WTC11 (cell line): Measurements from ENCODE around the gene MYBL2. TPM values are rescaled to one million over a fixed set of nuclear protein-coding genes. Genes with fewer than 3 reads are reported as not detected.

Experiments used
- ATAC-seq: fragments of 200-7000 bp; cut with Tn5 transposase; 2 replicates; pipeline ENCODE4 v1.10.0; 2021; ENCODE audit warnings: mild to moderate bottlenecking, moderate library complexity
- CTCF ChIA-PET: fragments of 300-600 bp; sonication (Branson Sonifier 250); formaldehyde crosslinking; loops from one replicate; lab custom pipeline; 2021; ENCODE audit warnings: antibody characterized with exemption; lab: Charles Lee
- POLR2A ChIA-PET: fragments of 350-600 bp; sonication (Branson Sonifier 250); formaldehyde crosslinking; loops from one replicate; lab custom pipeline; 2021; ENCODE audit warnings: antibody characterized with exemption; lab: Charles Lee
- DNase-seq: peaks from one replicate; pipeline ENCODE4 v3.0.0; 2021; ENCODE audit warnings: low spot score
- H3K27ac Mint-ChIP-seq: 2 replicates; pipeline ENCODE4 v1.8.0; 2021; ENCODE audit warnings: mixed read lengths
- H3K27me3 Mint-ChIP-seq: 2 replicates; pipeline ENCODE4 v1.8.0; 2021; ENCODE audit warnings: low read depth, mild to moderate bottlenecking, moderate library complexity, mixed read lengths
- H3K36me3 Mint-ChIP-seq: 2 replicates; pipeline ENCODE4 v1.8.0; 2021; ENCODE audit warnings: mixed read lengths
- H3K4me1 Mint-ChIP-seq: 2 replicates; pipeline ENCODE4 v1.8.0; 2022; ENCODE audit warnings: mixed read lengths
- H3K4me3 Mint-ChIP-seq: 2 replicates; pipeline ENCODE4 v1.8.0; 2021; ENCODE audit warnings: mild to moderate bottlenecking, moderate library complexity, mixed read lengths
- H3K9me3 Mint-ChIP-seq: 2 replicates; pipeline ENCODE4 v1.8.0; 2021; ENCODE audit warnings: mixed read lengths
- ATF1 ChIP-seq: sonication (generic); formaldehyde crosslinking; IDR thresholded peaks from 2 replicates; pipeline ENCODE4 v1.8.1; 2023; ENCODE audit warnings: mild to moderate bottlenecking, moderate library complexity, missing genetic modification reagents
- ATF3 ChIP-seq: sonication (generic); formaldehyde crosslinking; conservative IDR thresholded peaks from 2 replicates; pipeline ENCODE4 v1.8.1; 2022; ENCODE audit warnings: mild to moderate bottlenecking, missing genetic modification reagents
- ATF6 ChIP-seq: sonication (generic); formaldehyde crosslinking; IDR thresholded peaks from 2 replicates; pipeline ENCODE4 v1.8.1; 2023; ENCODE audit warnings: mild to moderate bottlenecking, missing genetic modification reagents
- CREB1 ChIP-seq: sonication (generic); formaldehyde crosslinking; IDR thresholded peaks from 2 replicates; pipeline ENCODE4 v1.8.0; 2023; ENCODE audit warnings: mild to moderate bottlenecking, missing genetic modification reagents
- CREM ChIP-seq: sonication (generic); formaldehyde crosslinking; IDR thresholded peaks from 2 replicates; pipeline ENCODE4 v1.8.1; 2022; ENCODE audit warnings: mild to moderate bottlenecking, missing genetic modification reagents, moderate library complexity
- EMX1 ChIP-seq: fragments of 250-450 bp; sonication (Bioruptor Pico); IDR thresholded peaks from 2 replicates; pipeline ENCODE4 v1.8.0; 2021; ENCODE audit warnings: mild to moderate bottlenecking
- ETV6 ChIP-seq: sonication (generic); formaldehyde crosslinking; IDR thresholded peaks from 2 replicates; pipeline ENCODE4 v1.8.1; 2022; ENCODE audit warnings: mild to moderate bottlenecking, missing genetic modification reagents
- GABPB1 ChIP-seq: sonication (generic); formaldehyde crosslinking; IDR thresholded peaks from 2 replicates; pipeline ENCODE4 v1.8.1; 2023; ENCODE audit warnings: mild to moderate bottlenecking, missing genetic modification reagents
- GTF2I ChIP-seq: fragments of 250-450 bp; sonication (Bioruptor Pico); conservative IDR thresholded peaks from 2 replicates; pipeline ENCODE4 v1.4.0; 2021; ENCODE audit warnings: mild to moderate bottlenecking
- IRF1 ChIP-seq: sonication (generic); formaldehyde crosslinking; IDR thresholded peaks from 2 replicates; pipeline ENCODE4 v1.8.0; 2023; ENCODE audit warnings: missing genetic modification reagents
- IRF2 ChIP-seq: sonication (generic); formaldehyde crosslinking; IDR thresholded peaks from 2 replicates; pipeline ENCODE4 v1.8.0; 2022; ENCODE audit warnings: low read depth, missing genetic modification reagents, borderline replicate concordance
- MXD4 ChIP-seq: fragments of 250-450 bp; sonication (Bioruptor Pico); IDR thresholded peaks from 2 replicates; pipeline ENCODE4 v1.8.0; 2021; ENCODE audit warnings: mild to moderate bottlenecking, moderate library complexity, borderline replicate concordance
- NFATC4 ChIP-seq: fragments of 250-450 bp; sonication (Bioruptor Pico); IDR thresholded peaks from 2 replicates; pipeline ENCODE4 v1.9.0; 2021; ENCODE audit warnings: mild to moderate bottlenecking
- NFE2L1 ChIP-seq: sonication (generic); formaldehyde crosslinking; IDR thresholded peaks from 2 replicates; pipeline ENCODE4 v1.8.1; 2023; ENCODE audit warnings: missing genetic modification reagents
- NR2C2 ChIP-seq: sonication (generic); formaldehyde crosslinking; IDR thresholded peaks from 2 replicates; pipeline ENCODE4 v1.8.0; 2022; ENCODE audit warnings: mild to moderate bottlenecking, missing genetic modification reagents
- OVOL2 ChIP-seq: fragments of 250-450 bp; sonication (Bioruptor Pico); IDR thresholded peaks from 2 replicates; pipeline ENCODE4 v1.9.0; 2021; ENCODE audit warnings: mild to moderate bottlenecking, borderline replicate concordance
- PREB ChIP-seq: sonication (generic); formaldehyde crosslinking; IDR thresholded peaks from 2 replicates; pipeline ENCODE4 v1.8.1; 2022; ENCODE audit warnings: mild to moderate bottlenecking, missing genetic modification reagents, moderate library complexity, borderline replicate concordance
- RELA ChIP-seq: sonication (generic); formaldehyde crosslinking; IDR thresholded peaks from 2 replicates; pipeline ENCODE4 v1.8.1; 2022; ENCODE audit warnings: missing genetic modification reagents, mild to moderate bottlenecking, borderline replicate concordance
- RORB ChIP-seq: fragments of 250-450 bp; sonication (Bioruptor Pico); IDR thresholded peaks from 2 replicates; pipeline ENCODE4 v1.9.0; 2021; ENCODE audit warnings: mild to moderate bottlenecking
- TP53 ChIP-seq: sonication (generic); formaldehyde crosslinking; IDR thresholded peaks from 2 replicates; pipeline ENCODE4 v1.8.1; 2023; ENCODE audit warnings: mild to moderate bottlenecking, missing genetic modification reagents
- ZBTB43 ChIP-seq: sonication (generic); formaldehyde crosslinking; IDR thresholded peaks from 2 replicates; pipeline ENCODE4 v1.8.1; 2023; ENCODE audit warnings: mild to moderate bottlenecking, missing genetic modification reagents
- ZNF232 ChIP-seq: sonication (generic); formaldehyde crosslinking; IDR thresholded peaks from 2 replicates; pipeline ENCODE4 v1.8.0; 2022; ENCODE audit warnings: mild to moderate bottlenecking, missing genetic modification reagents
- ZNF416 ChIP-seq: fragments of 250-450 bp; sonication (Bioruptor Pico); IDR thresholded peaks from 2 replicates; pipeline ENCODE4 v1.9.0; 2021; ENCODE audit warnings: mild to moderate bottlenecking, inconsistent platforms
- ZNF425 ChIP-seq: fragments of 250-450 bp; sonication (Bioruptor Pico); conservative IDR thresholded peaks from 2 replicates; pipeline ENCODE4 v1.9.0; 2021; ENCODE audit warnings: mild to moderate bottlenecking
- ZNF512 ChIP-seq: sonication (generic); formaldehyde crosslinking; IDR thresholded peaks from 2 replicates; pipeline ENCODE4 v1.8.1; 2022; ENCODE audit warnings: missing genetic modification reagents, borderline replicate concordance
- ZNF532 ChIP-seq: fragments of 250-450 bp; sonication (Bioruptor Pico); IDR thresholded peaks from 2 replicates; pipeline ENCODE4 v1.9.0; 2021; ENCODE audit warnings: mild to moderate bottlenecking, borderline replicate concordance
- total RNA-seq: library from RNA; stranded (reverse); gene quantifications from 3 replicates; pipeline ENCODE4 v1.2.3, GENCODE V29; 2021

Gene MYBL2
- total RNA-seq, 1 experiment from 2014 or later = 166 TPM

- TF ChIP-seq ATF6 (no peak), NFE2L1 (no peak), NFATC4 (CRISPR knock-in tag) (no peak), ATF3 (CRISPR knock-in tag) (no peak), PREB (CRISPR knock-in tag) (no peak), ZNF512 (CRISPR knock-in tag) (no peak), ZNF532 (no peak), ZNF232 (no peak), GABPB1 (CRISPR knock-in tag) (no peak), RELA (CRISPR knock-in tag) (no peak), MXD4 (CRISPR knock-in tag) (no peak), CREB1 (CRISPR knock-in tag) (no peak), IRF1 (CRISPR knock-in tag) (no peak), OVOL2 (CRISPR knock-in tag) (no peak)
Measured at GRCh38 chr20:43762911-43763310, 96.0 kb downstream of the MYBL2 start (continued).

GRCh38 chr20:43765916-43766315 is 99.0 kb downstream of the MYBL2 start:
- CTCF ChIA-PET = interaction anchor here (0.6 to 1.4 kb wide), 3 partner anchors 16 to 314 kb away, joined by 3 to 4 read pairs (median 3); no protein-coding TSS in a partner anchor
- POLR2A ChIA-PET = no interaction called here
- Mint-ChIP-seq H3K27ac (no peak overlapping the region), H3K4me3 (no peak overlapping the region), H3K9me3 (no peaks in the 10 kb centered on the region), H3K4me1 (peaks cover 9% of the 10 kb centered on the region), H3K36me3 (no peaks in the 10 kb centered on the region), H3K27me3 (no peaks in the 10 kb centered on the region; the same call in 1 of the 2 replicates)
- DNase-seq (no peak), ATAC-seq (no peak)
- TF ChIP-seq EMX1 (CRISPR knock-in tag) (no peak), ZNF416 (no peak), IRF2 (no peak), GTF2I (CRISPR knock-in tag) (no peak), ZNF425 (no peak), TP53 (CRISPR knock-in tag) (no peak), ETV6 (CRISPR knock-in tag) (no peak), CREM (CRISPR knock-in tag) (no peak), ATF1 (no peak), RORB (CRISPR knock-in tag) (no peak), NR2C2 (CRISPR knock-in tag) (no peak), ZBTB43 (CRISPR knock-in tag) (no peak)
